Pons (tissue), 1 donor: ENCODE results near the gene SLFN14.
A peak's percentile ranks its signal among the peaks of the same experiment; 100 is the strongest.
"Not testable (repeated sequence)": the region's sequence is repeated elsewhere in the genome, so short reads cannot be mapped to it uniquely, and the experiment has no call there.

Source experiments
- DNase-seq: peaks from one replicate; pipeline ENCODE4 v3.0.0-alpha.2; 2016; ENCODE audit warnings: low spot score

SLFN14 gene

GRCh38 chr17:35560703-35561102 lies at the start of gene SLFN14:
Gene SLFN14 (minus strand): TSS chr17:35560819. CDS start chr17:35558062, 2,757 bp downstream.
- DNase-seq, result no peak

GRCh38 chr17:35609831-35610230 lies 49.2 kb upstream of the SLFN14 start:
- DNase-seq, result no peak

GRCh38 chr17:35607239-35607847 lies 46.7 kb upstream of the SLFN14 start:
- DNase-seq, result no peak

GRCh38 chr17:35605678-35606077 lies 45.1 kb upstream of the SLFN14 start:
- no peak for DNase-seq

- no peak for DNase-seq
Observed at GRCh38 chr17:35603674-35604073, 43.1 kb upstream of the SLFN14 start.

GRCh38 chr17:35597604-35598003 lies 37.0 kb upstream of the SLFN14 start:
- DNase-seq, result no peak

- DNase-seq, result no peak
Observed at GRCh38 chr17:35596530-35597233, 36.1 kb upstream of the SLFN14 start.

GRCh38 chr17:35596072-35596471 lies 35.5 kb upstream of the SLFN14 start:
- no peak for DNase-seq

- DNase-seq, result no peak
Observed at GRCh38 chr17:35588196-35588920, 27.7 kb upstream of the SLFN14 start.

- peak; percentile 88 for DNase-seq
Observed at GRCh38 chr17:35587074-35587961, 26.7 kb upstream of the SLFN14 start, which contains the start of gene AP2B1. Gene AP2B1 (plus strand): TSS chr17:35587322. CDS start chr17:35594031, 6,709 bp downstream.

- no peak for DNase-seq
Observed at GRCh38 chr17:35586569-35587073, 26.0 kb upstream of the SLFN14 start.

GRCh38 chr17:35584061-35584460 lies 23.4 kb upstream of the SLFN14 start:
- DNase-seq, result no peak

GRCh38 chr17:35578929-35579432 lies 18.4 kb upstream of the SLFN14 start:
- DNase-seq, result no peak

GRCh38 chr17:35578197-35578928 lies 17.7 kb upstream of the SLFN14 start, which contains the start of gene PEX12:
Gene PEX12 (minus strand): TSS chr17:35578571. CDS start chr17:35578021, 550 bp downstream.
- peak; percentile 96 for DNase-seq

- no peak for DNase-seq
Observed at GRCh38 chr17:35577830-35578196, 17.2 kb upstream of the SLFN14 start.

GRCh38 chr17:35575759-35576158 lies 15.1 kb upstream of the SLFN14 start:
- no peak for DNase-seq

- no peak for DNase-seq
Observed at GRCh38 chr17:35569405-35569804, 8.8 kb upstream of the SLFN14 start.

GRCh38 chr17:35568561-35568960 lies 7.9 kb upstream of the SLFN14 start:
- no peak for DNase-seq

GRCh38 chr17:35566968-35567367 lies 6.3 kb upstream of the SLFN14 start:
- DNase-seq, result no peak

GRCh38 chr17:35563181-35563580 lies 2.6 kb upstream of the SLFN14 start:
- not testable (repeated sequence) for DNase-seq
